ENCODE results near the gene MOSMO. TPM values are rescaled to one million over a fixed set of nuclear protein-coding genes. Genes with fewer than 3 reads are reported as not detected.

The MOSMO gene
- total RNA-seq, 1 donor from 2014 or later: 19.7 TPM

Other genes with a start within 250 kb of the MOSMO start
- 469 TPM for gene NPIPB4, start 150.4 kb upstream of the MOSMO start, total RNA-seq
- gene UQCRC2, start 54.8 kb upstream of the MOSMO start, total RNA-seq: 283 TPM
- gene PDZD9, start 7.0 kb upstream of the MOSMO start, total RNA-seq: not detected
- gene VWA3A, start 84.4 kb downstream of the MOSMO start, total RNA-seq: 0.31 TPM
- 0.18 TPM for gene SDR42E2, start 154.4 kb downstream of the MOSMO start, total RNA-seq
- gene EEF2K, start 198.2 kb downstream of the MOSMO start, total RNA-seq: 52.7 TPM

Data from ureter (tissue), 1 donor.